ENCODE data around the gene C1QL1.

C1QL1 gene

DNA sequence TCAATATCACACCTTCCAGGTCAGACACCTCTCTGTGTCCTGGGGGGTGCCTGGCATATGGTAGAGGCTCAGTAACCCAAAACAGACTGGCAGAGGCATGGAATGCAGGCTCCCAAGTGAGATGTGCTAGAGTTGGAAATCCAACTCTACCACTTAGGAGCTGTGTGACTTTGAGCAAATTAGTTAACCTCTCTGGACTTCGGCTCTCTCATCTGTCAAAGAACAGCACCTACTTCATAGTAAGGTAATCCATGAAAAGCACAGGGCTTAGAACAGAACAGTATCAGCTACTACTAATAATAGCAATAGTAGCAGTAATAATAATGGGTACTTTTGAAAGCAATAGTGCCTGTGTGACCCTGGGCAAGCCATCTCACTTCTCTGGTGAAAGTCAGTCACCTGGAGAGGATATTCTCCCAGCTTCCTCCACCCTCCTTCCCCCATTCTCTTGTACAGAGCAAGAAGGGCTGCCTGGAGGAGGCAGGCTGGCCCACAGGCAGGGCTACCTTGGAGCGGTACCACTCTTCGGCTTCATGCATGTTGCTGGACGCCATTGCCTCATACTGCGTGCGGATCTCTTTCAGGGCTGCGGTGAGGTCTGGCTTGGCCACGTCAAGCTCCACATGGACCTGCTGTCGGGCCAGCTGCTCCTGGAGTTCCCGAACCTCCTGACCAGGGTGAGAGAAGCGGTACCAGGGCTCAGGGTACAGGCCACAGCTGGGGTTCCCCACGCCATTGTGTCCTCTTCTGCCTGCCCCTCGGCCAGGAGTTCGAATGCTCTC, 55.1 kb downstream of the C1QL1 start:
- DNase-seq = no peak

DNA sequence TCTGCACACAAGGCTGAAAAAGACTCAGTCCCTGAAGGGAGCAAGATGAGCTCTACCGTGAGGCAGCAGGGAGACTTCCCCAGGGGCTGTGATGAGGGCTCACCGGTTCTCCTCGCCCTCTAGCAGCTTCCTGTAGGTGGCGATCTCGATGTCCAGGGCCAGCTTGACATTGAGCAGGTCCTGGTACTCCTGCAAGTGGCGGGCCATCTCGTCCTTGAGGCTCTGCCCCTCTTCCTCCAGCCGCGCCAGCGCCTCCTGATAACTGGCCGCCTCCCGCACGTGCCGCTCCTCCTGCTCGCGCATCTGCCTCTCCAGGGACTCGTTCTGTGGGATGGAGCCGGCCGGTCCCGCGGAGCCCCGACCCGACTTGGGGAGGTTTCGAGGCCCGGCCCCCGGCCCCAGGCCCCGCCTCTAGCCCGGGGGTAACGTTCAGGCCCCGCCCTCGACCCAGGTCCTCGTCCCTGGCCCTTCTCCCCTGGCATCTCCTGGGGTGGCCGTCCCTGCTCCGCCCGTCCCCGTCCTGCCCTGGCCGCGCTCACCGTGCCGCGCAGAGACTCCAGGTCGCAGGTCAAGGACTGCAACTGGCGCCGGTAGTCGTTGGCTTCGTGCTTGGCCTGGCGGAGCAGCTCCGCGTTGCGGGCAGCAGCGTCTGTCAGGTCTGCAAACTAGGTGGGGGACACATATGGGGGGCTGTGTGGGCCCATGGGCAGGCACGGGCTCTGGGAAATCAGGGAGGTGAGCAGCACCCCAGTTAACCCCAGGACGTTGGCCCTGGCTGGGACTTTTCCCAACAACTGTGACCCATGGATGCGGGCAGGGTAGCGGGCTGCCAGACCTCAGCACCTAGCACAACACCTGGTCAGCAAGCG, 56.7 kb downstream of the C1QL1 start:
- DNase-seq = peak; percentile 29

DNA sequence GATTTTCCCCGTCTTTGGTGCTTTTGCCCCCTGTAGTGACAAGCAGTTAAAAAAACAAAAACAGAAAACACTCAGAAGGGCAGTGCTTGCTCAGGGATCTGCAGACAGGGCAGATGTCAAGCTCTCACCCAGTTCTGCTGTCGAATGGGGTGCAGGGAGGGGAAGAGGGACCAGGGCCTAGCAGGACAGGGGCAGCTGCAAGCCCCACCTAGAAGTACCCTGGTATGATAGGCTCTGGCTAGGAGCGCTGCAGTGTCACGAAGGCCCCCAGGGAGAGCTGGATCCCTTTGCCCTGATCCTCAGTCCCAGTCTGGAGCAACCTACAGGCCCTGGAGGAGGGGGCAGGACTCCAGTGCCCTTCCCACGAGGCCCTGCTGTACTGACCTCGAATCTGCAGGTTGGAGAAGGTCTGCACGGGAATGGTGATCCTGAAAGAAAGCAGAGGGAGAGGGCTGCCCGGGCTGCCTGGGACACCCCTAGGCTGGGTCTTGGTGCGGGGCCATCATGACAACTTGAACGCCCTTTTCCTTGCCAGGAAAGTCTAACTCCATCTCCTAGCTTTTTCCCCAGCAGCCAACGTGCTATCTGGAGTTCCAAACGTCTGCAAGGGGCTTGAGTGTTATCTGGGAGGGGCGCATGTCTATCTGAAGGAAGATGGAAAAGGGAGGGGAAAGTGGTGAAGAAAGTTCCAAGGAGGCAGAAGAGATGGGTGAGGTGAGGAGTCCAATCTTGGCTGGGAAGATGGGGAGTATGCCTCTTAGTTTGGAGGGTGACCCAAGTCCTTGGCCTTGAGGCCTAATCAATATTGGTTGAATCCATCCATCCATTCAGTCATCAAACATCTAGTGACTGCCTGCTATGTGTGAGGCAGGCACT, 57.6 kb downstream of the C1QL1 start:
- no peak for DNase-seq

Data from activated T-cell treated with anti-CD3 and anti-CD28 coated beads for 4 hours (primary cell).